HEK293T (cell line): Measurements from ENCODE around the gene ATP1B2.

Experiments used
- CTCF ChIA-PET: fragments of 350-600 bp; formaldehyde crosslinking; extraction: SDS; loops from one replicate; lab custom pipeline; 2021; ENCODE audit warnings: antibody characterized with exemption, inconsistent platforms; lab: Yijun Ruan, JAX
- POLR2A ChIA-PET: fragments of 350-600 bp; formaldehyde crosslinking; extraction: SDS; loops from one replicate; lab custom pipeline; 2020; ENCODE audit warnings: antibody characterized with exemption, inconsistent platforms; lab: Yijun Ruan, JAX
- DNase-seq: peaks from one replicate; pipeline ENCODE4 v3.0.0; 2012; ENCODE audit warnings: mixed read lengths; ENCODE audit errors: extremely low spot score
- ARNT ChIP-seq: fragments of 450-650 bp; IDR thresholded peaks from 2 replicates; pipeline ENCODE4 v1.6.1; 2017; ENCODE audit warnings: mild to moderate bottlenecking
- BHLHE40 ChIP-seq: fragments of 450-650 bp; IDR thresholded peaks from 2 replicates; pipeline ENCODE4 v1.6.1; 2016; ENCODE audit warnings: mild to moderate bottlenecking, moderate library complexity, borderline replicate concordance
- CTBP1 ChIP-seq: fragments of 450-650 bp; IDR thresholded peaks from 2 replicates; pipeline ENCODE4 v1.6.1; 2016; ENCODE audit warnings: borderline replicate concordance
- ELF4 ChIP-seq: fragments of 450-650 bp; IDR thresholded peaks from 2 replicates; pipeline ENCODE4 v1.6.1; 2017; ENCODE audit warnings: antibody characterized with exemption
- FOXA1 ChIP-seq: fragments of 450-650 bp; IDR thresholded peaks from 2 replicates; pipeline ENCODE4 v1.6.1; 2016; ENCODE audit warnings: mild to moderate bottlenecking
- FOXK2 ChIP-seq: fragments of 450-650 bp; IDR thresholded peaks from 2 replicates; pipeline ENCODE4 v1.6.1; 2016; ENCODE audit warnings: mild to moderate bottlenecking
- FOXM1 ChIP-seq: fragments of 450-650 bp; IDR thresholded peaks from 2 replicates; pipeline ENCODE4 v1.6.1; 2017; ENCODE audit warnings: mild to moderate bottlenecking, borderline replicate concordance
- HDGF ChIP-seq: fragments of 450-650 bp; IDR thresholded peaks from 2 replicates; pipeline ENCODE4 v1.6.1; 2017; ENCODE audit warnings: antibody characterized with exemption, borderline replicate concordance
- L3MBTL2 ChIP-seq: fragments of 450-650 bp; conservative IDR thresholded peaks from 2 replicates; pipeline ENCODE4 v1.6.1; 2016; ENCODE audit warnings: mild to moderate bottlenecking
- LEF1 ChIP-seq: fragments of 450-650 bp; IDR thresholded peaks from 2 replicates; pipeline ENCODE4 v1.6.1; 2017; ENCODE audit warnings: mild to moderate bottlenecking, borderline replicate concordance
- NFRKB ChIP-seq: fragments of 450-650 bp; IDR thresholded peaks from 2 replicates; pipeline ENCODE4 v1.6.1; 2016; ENCODE audit warnings: mild to moderate bottlenecking, moderate library complexity
- SP1 ChIP-seq: fragments of 450-650 bp; IDR thresholded peaks from 2 replicates; pipeline ENCODE4 v1.6.1; 2017
- SUZ12 ChIP-seq: fragments of 450-650 bp; IDR thresholded peaks from 2 replicates; pipeline ENCODE4 v1.6.1; 2016; ENCODE audit warnings: mild to moderate bottlenecking
- TARDBP ChIP-seq: fragments of 450-650 bp; IDR thresholded peaks from 2 replicates; pipeline ENCODE4 v1.6.1; 2016
- ZNF384 ChIP-seq: fragments of 450-650 bp; IDR thresholded peaks from 2 replicates; pipeline ENCODE4 v1.6.1; 2016
- TF ChIP-seq, protein P1 (sequence below): fragments of 450-650 bp; IDR thresholded peaks from 2 replicates; pipeline ENCODE4 v1.6.1; 2016

The ATP1B2 gene

DNA sequence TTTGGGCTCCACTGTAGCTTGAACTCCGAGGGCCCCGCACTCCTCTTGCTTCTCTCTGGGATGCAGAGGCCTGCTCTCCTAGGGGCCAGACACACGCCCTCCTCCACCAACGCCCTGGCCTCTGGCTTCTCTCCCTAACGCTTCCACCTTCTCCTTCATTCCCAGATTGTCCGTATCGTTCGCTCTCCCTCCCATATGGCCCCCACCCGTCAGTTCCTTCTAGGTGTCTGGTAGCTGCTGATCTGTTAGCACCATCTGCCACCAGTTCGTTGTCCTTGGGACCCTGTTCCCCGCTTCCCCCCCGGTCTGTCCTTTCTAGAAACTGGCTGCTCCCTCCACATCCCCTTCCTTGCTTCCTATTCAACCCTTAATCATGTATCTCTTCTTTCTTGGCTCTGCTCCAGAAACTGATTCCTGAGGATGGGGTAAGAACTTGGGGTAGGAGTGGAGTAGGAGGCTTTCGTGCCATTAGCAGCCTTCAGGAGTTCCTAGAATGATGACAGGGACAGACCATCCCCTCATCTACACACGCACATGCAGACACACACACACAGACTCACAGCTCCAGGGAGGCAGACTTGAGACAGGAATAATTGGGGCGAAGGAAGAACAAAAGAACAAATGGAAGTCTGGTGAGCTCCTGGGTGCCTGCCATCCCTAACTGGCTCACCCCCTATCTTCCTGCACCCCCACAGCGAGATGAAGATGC, 4.3 kb downstream of the ATP1B2 start:
- TF ChIP-seq TARDBP (no peak), FOXA1 (no peak), FOXK2 (no peak), HDGF (no peak), LEF1 (no peak), L3MBTL2 (no peak)
- ChIA-PET POLR2A (interaction anchor here (1.4 to 10.6 kb wide), 2 partner anchors 31 to 71 kb away, joined by 5 to 143 read pairs; partner anchors contain the start of genes MPDU1, TP53 and WRAP53), CTCF (interaction anchor here (0.6 kb wide), 1 partner anchor 22 kb away, joined by 3 read pairs; no protein-coding TSS in a partner anchor)
- no peak for DNase-seq

DNA sequence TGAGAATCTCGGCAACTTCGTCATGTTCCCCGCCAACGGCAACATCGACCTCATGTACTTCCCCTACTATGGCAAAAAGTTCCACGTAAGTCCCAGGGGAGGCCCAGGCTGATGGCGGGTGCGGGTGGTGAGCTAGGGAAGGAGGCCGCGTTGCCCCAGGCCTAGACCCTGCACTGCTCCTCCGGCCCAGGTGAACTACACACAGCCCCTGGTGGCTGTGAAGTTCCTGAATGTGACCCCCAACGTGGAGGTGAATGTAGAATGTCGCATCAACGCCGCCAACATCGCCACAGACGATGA, 4.8 kb downstream of the ATP1B2 start:
- TF ChIP-seq, protein P1, sequence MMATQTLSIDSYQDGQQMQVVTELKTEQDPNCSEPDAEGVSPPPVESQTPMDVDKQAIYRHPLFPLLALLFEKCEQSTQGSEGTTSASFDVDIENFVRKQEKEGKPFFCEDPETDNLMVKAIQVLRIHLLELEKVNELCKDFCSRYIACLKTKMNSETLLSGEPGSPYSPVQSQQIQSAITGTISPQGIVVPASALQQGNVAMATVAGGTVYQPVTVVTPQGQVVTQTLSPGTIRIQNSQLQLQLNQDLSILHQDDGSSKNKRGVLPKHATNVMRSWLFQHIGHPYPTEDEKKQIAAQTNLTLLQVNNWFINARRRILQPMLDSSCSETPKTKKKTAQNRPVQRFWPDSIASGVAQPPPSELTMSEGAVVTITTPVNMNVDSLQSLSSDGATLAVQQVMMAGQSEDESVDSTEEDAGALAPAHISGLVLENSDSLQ = no peak
- TF ChIP-seq SUZ12 (no peak), CTBP1 (no peak)
- ChIA-PET CTCF (interaction anchor here (1.2 kb wide), 1 partner anchor 23 kb away, joined by 4 read pairs; no protein-coding TSS in a partner anchor), POLR2A (interaction anchor here (1.4 to 10.6 kb wide), 2 partner anchors 31 to 71 kb away, joined by 5 to 143 read pairs; partner anchors contain the start of genes MPDU1, TP53 and WRAP53)
- DNase-seq = no peak

DNA sequence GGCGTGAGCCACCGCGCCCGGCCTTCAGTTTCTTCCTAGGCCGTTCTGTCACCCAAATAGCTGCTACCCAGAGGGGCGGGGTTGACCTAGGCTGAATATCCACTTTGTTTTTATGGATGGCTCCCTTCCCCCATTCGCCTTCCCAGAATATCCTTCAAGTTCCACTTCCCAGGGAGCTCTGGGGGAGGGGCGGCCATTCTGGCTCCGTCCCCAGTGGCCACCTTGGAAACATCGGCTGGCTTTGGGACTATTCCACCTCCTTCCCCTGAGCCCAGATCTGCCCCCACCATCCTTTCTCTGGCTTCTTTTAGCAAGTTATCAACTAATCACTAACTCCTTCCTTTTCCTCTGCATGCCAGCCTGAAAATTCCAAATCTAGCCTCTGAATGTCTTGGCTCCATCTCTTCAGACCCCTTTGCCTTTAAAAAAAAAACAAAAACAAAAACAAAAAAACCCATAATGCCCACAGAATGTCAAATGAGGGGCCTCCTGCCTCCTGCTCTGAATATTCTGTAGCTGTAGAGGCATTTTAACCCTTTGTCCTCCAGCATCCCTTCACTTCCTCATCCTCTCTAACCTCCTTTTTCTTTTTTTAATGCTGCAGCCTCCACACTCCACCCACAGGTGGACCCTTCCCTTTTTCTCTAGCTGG, 6.4 kb downstream of the ATP1B2 start:
- ChIA-PET POLR2A (interaction anchor here (1.1 to 10.6 kb wide), 4 partner anchors 22 to 43 kb away, joined by 3 to 143 read pairs (median 6); partner anchors contain the start of genes SAT2, TP53 and WRAP53), CTCF (interaction anchor here (0.6 to 0.7 kb wide), 2 partner anchors 200 to 531 kb away, joined by 4 read pairs; partner anchors contain the start of gene NAA38)
- TF ChIP-seq NFRKB (no peak), SP1 (no peak), ZNF384 (no peak), FOXK2 (no peak), FOXA1 (no peak), ARNT (no peak), HDGF (no peak), BHLHE40 (no peak), SUZ12 (no peak), FOXM1 (no peak), ELF4 (no peak), LEF1 (no peak), L3MBTL2 (no peak), TARDBP (no peak)
- peak; percentile 55 for DNase-seq

DNA sequence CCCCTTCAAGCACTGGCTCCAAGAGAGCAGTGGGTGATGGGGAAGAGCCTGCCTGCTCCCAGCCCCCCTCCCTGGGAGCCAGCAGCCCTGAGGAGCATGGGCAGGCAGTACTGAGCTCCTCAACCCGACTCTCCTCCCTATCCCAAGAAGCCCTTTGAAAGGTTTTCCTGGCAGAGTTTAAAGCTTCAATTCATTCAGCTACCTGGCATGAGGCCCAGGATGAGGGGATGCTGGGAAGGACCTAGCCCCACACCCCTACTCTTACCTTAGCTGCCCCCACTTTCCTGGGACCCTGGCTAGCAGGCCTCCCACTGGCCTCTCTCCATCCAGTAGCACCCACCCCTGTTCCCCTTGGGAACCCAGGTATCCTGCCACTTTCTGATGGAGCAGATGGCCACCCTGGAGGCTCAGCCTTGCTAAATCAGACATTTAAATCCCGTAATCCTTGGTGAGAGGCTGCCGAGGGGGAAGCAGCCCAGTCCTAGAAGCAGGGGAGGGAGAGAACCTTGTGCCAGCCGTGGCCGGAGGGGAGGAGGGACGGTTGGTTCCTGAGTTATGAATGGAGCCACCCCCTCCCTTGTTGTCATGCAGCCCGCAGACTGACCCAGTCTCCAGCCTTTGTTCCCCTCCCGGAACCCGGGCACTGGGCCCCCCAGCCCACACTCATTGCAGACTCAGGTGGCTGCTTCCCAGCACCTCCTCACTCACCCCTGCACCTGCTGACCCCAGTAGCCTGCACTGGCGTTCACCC, 17.1 kb downstream of the ATP1B2 start:
- CTCF ChIA-PET = interaction anchor here (0.6 kb wide), 1 partner anchor 20 kb away, joined by 4 read pairs; no protein-coding TSS in a partner anchor
- TF ChIP-seq FOXM1 (no peak), SP1 (no peak), CTBP1 (no peak), FOXA1 (no peak)
- POLR2A ChIA-PET = interaction anchor here (0.9 to 1.9 kb wide), 3 partner anchors 8 to 83 kb away, joined by 3 to 16 read pairs (median 3); partner anchors contain the start of gene TP53
- DNase-seq = peak; percentile 8

DNA sequence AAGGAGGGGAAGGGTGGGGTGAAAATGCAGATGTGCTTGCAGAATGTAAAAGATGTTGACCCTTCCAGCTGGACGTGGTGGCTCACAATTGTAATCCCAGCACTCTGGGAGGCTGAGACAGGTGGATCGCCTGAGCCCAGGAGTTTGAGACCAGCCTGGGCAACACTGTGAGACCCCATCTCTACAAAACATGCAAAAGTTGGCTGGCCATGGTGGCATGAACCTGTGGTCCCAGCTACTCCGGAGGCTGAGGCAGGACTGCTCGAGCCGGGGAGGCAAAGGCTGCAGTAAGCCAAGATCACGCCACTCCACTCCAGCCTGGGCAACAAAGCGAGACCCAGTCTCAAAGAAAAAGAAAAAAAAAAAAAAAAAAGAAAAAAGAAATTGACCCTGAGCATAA, 17.8 kb downstream of the ATP1B2 start:
- TF ChIP-seq FOXM1 (no peak), SP1 (no peak)
- DNase-seq = no peak
- POLR2A ChIA-PET = interaction anchor here (5.2 kb wide), 1 partner anchor 18 kb away, joined by 23 read pairs; the partner anchor contains the start of genes TP53 and WRAP53
- CTCF ChIA-PET = no interaction called here

DNA sequence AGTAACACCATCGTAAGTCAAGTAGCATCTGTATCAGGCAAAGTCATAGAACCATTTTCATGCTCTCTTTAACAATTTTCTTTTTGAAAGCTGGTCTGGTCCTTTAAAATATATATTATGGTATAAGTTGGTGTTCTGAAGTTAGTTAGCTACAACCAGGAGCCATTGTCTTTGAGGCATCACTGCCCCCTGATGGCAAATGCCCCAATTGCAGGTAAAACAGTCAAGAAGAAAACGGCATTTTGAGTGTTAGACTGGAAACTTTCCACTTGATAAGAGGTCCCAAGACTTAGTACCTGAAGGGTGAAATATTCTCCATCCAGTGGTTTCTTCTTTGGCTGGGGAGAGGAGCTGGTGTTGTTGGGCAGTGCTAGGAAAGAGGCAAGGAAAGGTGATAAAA, 22.5 kb downstream of the ATP1B2 start:
- no peak for TF ChIP-seq L3MBTL2
- TF ChIP-seq LEF1 = no peak
- TF ChIP-seq ARNT = no peak
- no peak for TF ChIP-seq NFRKB
- no peak for TF ChIP-seq HDGF
- TF ChIP-seq FOXK2 = no peak
- no peak for TF ChIP-seq BHLHE40
- no peak for TF ChIP-seq CTBP1
- TF ChIP-seq, protein P1 = no peak
- no peak for TF ChIP-seq FOXA1
- no peak for TF ChIP-seq TARDBP
- no peak for TF ChIP-seq FOXM1
- TF ChIP-seq ZNF384 = no peak
- TF ChIP-seq ELF4 = no peak
- TF ChIP-seq SP1 = no peak
- ChIA-PET CTCF (interaction anchor here (0.5 to 1.1 kb wide), 4 partner anchors 13 to 331 kb away, joined by 3 read pairs; partner anchors contain the start of gene WRAP53), POLR2A (interaction anchor here (5.2 kb wide), 1 partner anchor 14 kb away, joined by 23 read pairs; the partner anchor contains the start of genes TP53 and WRAP53)
- peak; percentile 26 for DNase-seq
